DOHH2 (cell line): ENCODE measurements around the gene TEX29.

Experiments used
- EZH2phosphoT487 ChIP-seq: fragments of 200-600 bp; sonication (generic); IDR thresholded peaks from 2 replicates; pipeline ENCODE4 v1.6.1; 2017; ENCODE audit warnings: borderline replicate concordance, mild to moderate bottlenecking, antibody characterized with exemption, low read length, moderate library complexity, mixed read lengths
- TF ChIP-seq, protein P1 (sequence below): fragments of 200-600 bp; sonication (generic); IDR thresholded peaks from one replicate; pipeline ENCODE4 v1.5.1; 2014; ENCODE audit warnings: antibody characterized with exemption, mild to moderate bottlenecking, low read depth, low read length; ENCODE audit not compliant: poor library complexity, severe bottlenecking

DNA sequence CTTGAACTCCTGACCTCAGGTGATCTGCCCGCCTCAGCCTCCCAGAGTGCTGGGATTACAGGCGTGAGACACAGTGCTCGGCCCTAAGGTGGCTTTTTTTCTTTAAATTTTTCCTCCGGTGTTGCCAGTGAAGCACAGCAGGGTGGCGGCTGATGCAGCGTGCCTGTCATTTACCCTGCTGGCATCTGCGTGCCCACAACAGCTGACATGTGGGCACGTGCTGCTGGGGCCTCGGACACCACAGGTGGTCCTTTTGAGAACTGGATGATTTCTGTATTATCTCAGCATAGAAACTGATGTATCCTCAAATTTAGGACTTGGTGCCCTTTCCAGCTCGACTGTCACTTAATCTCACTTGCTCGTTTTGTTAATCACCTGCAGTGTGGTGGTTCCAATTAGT, 31.2 kb upstream of the TEX29 start:
- TF ChIP-seq, protein P1, sequence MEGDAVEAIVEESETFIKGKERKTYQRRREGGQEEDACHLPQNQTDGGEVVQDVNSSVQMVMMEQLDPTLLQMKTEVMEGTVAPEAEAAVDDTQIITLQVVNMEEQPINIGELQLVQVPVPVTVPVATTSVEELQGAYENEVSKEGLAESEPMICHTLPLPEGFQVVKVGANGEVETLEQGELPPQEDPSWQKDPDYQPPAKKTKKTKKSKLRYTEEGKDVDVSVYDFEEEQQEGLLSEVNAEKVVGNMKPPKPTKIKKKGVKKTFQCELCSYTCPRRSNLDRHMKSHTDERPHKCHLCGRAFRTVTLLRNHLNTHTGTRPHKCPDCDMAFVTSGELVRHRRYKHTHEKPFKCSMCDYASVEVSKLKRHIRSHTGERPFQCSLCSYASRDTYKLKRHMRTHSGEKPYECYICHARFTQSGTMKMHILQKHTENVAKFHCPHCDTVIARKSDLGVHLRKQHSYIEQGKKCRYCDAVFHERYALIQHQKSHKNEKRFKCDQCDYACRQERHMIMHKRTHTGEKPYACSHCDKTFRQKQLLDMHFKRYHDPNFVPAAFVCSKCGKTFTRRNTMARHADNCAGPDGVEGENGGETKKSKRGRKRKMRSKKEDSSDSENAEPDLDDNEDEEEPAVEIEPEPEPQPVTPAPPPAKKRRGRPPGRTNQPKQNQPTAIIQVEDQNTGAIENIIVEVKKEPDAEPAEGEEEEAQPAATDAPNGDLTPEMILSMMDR: no peak
- TF ChIP-seq EZH2phosphoT487: no peak
